ENCODE measurements around the gene DNPH1.

GRCh38 chr6:43203718-43204095 is 25.6 kb downstream of the DNPH1 start:
- TF ChIP-seq CTCF (IDR thresholded peaks at IDR 0.05 in 4 of 5, conservative IDR thresholded peaks at IDR 0.05 in 1 of 5) = no peak
- no peak for TF ChIP-seq POLR2A (IDR thresholded peaks at IDR 0.05)
